Right atrium auricular region (tissue), 2 donors: Measurements from ENCODE around the gene ZFAND3. TPM values are rescaled to one million over a fixed set of nuclear protein-coding genes. Genes with fewer than 3 reads are reported as not detected.

Experiments
- DNase-seq: peaks from one replicate; pipeline ENCODE4 v3.0.0-alpha.2; 2019; ENCODE audit warnings: low spot score
- H3K27ac ChIP-seq, 2 donors: fragments of 200-600 bp; sonication (generic); 1 replicate in 1 of 2; 2 replicates in 1 of 2; pipeline ENCODE4 v1.5.1; 2016 to 2019
- H3K27me3 ChIP-seq, 2 donors: fragments of 200-600 bp; sonication (generic); one replicate each; pipeline versions ENCODE4 v1.5.1 to v1.6.0; 2017 to 2019
- H3K36me3 ChIP-seq: fragments of 200-600 bp; sonication (generic); one replicate; pipeline ENCODE4 v1.5.1; 2016
- H3K4me1 ChIP-seq, 2 donors: fragments of 200-600 bp; sonication (generic); one replicate each; pipeline versions ENCODE4 v1.5.1 to v1.6.0; 2017 to 2019
- H3K4me3 ChIP-seq, 2 donors: fragments of 200-600 bp; sonication (generic); 1 replicate in 1 of 2; 2 replicates in 1 of 2; pipeline ENCODE4 v1.5.1; 2017 to 2019; ENCODE audit warnings: mild to moderate bottlenecking in 1 of 2, moderate library complexity in 1 of 2
- H3K9me3 ChIP-seq, 2 donors: fragments of 200-600 bp; sonication (generic); one replicate each; pipeline ENCODE4 v1.5.1; 2019
- CTCF ChIP-seq, 2 donors: fragments of 200-600 bp; sonication (generic); IDR thresholded peaks; one replicate each; pipeline ENCODE4 v1.5.1; 2019; ENCODE audit warnings: antibody characterized with exemption in 2 of 2
- total RNA-seq, 2 donors: library from RNA; depleted of rRNA; stranded (reverse); fragments of >200 nt; gene quantifications; one replicate each; pipeline ENCODE4 v1.1.0, GENCODE V29; 2016

Gene ZFAND3
- total RNA-seq, 2 donors from 2014 or later, result 36.7 to 40.0 TPM

GRCh38 chr6:38056361-38056760, 236.8 kb downstream of the ZFAND3 start:
- Histone ChIP-seq H3K4me1 (peaks cover 0 to 8% of the 10 kb centered on the region in 2 donors), H3K9me3 (no peaks in the 10 kb centered on the region)

GRCh38 chr6:38057994-38058393, 238.5 kb downstream of the ZFAND3 start:
- TF ChIP-seq CTCF (IDR thresholded peaks at IDR 0.05), result no peak
- peaks cover 0 to 8% of the 10 kb centered on the region in 2 donors for H3K4me1 ChIP-seq
- peaks cover 12% of the 10 kb centered on the region for H3K36me3 ChIP-seq
- H3K27me3 ChIP-seq, result no peaks in the 10 kb centered on the region
- H3K4me3 ChIP-seq, result no peak overlapping the region
- no peaks in the 10 kb centered on the region for H3K9me3 ChIP-seq
- H3K27ac ChIP-seq, result no peak overlapping the region
- DNase-seq, result no peak

More at GRCh38 chr6:38056361-38056760, 236.8 kb downstream of the ZFAND3 start:
- no peaks in the 10 kb centered on the region for H3K36me3 ChIP-seq
- no peak for TF ChIP-seq CTCF (IDR thresholded peaks at IDR 0.05)
- DNase-seq, result no peak
- no peak overlapping the region for H3K27ac ChIP-seq
- H3K4me3 ChIP-seq, result no peak overlapping the region
- H3K27me3 ChIP-seq, result no peaks in the 10 kb centered on the region

- Histone ChIP-seq H3K9me3 (no peaks in the 10 kb centered on the region), H3K4me3 (no peak overlapping the region), H3K4me1 (no peaks in the 10 kb centered on the region), H3K27me3 (no peaks in the 10 kb centered on the region), H3K36me3 (peaks cover 29% of the 10 kb centered on the region), H3K27ac (no peak overlapping the region)
- DNase-seq, result no peak
- TF ChIP-seq CTCF (IDR thresholded peaks at IDR 0.05), result no peak
Observed at GRCh38 chr6:38062066-38062465, 242.5 kb downstream of the ZFAND3 start.

- DNase-seq, result no peak
- Histone ChIP-seq H3K27ac (no peak overlapping the region), H3K27me3 (no peaks in the 10 kb centered on the region), H3K4me1 (peaks cover 0 to 12% of the 10 kb centered on the region in 2 donors), H3K36me3 (peaks cover 29% of the 10 kb centered on the region), H3K9me3 (no peaks in the 10 kb centered on the region), H3K4me3 (no peak overlapping the region)
- no peak for TF ChIP-seq CTCF (IDR thresholded peaks at IDR 0.05)
Observed at GRCh38 chr6:38063973-38064372, 244.4 kb downstream of the ZFAND3 start.

- DNase-seq, result no peak
- Histone ChIP-seq H3K27me3 (no peaks in the 10 kb centered on the region), H3K4me1 (peaks cover 0 to 15% of the 10 kb centered on the region in 2 donors), H3K36me3 (peaks cover 29% of the 10 kb centered on the region), H3K4me3 (no peak overlapping the region), H3K9me3 (no peaks in the 10 kb centered on the region), H3K27ac (no peak overlapping the region)
- no peak for TF ChIP-seq CTCF (IDR thresholded peaks at IDR 0.05)
Observed at GRCh38 chr6:38064431-38064830, 244.9 kb downstream of the ZFAND3 start.

- H3K9me3 ChIP-seq, result no peaks in the 10 kb centered on the region
- H3K36me3 ChIP-seq, result peaks cover 29% of the 10 kb centered on the region
- no peak for DNase-seq
- no peaks in the 10 kb centered on the region for H3K27me3 ChIP-seq
- TF ChIP-seq CTCF (IDR thresholded peaks at IDR 0.05), result no peak
- no peak overlapping the region for H3K27ac ChIP-seq
- peaks cover 0 to 16% of the 10 kb centered on the region in 2 donors for H3K4me1 ChIP-seq
- H3K4me3 ChIP-seq, result no peak overlapping the region
Observed at GRCh38 chr6:38065734-38066305, 246.3 kb downstream of the ZFAND3 start.
